DOHH2 (cell line): Measurements from ENCODE around the gene INTS14.

ENCODE experiments used
- H3F3A ChIP-seq: fragments of 200-600 bp; sonication (generic), shearing (Covaris generic); 2 replicates; pipeline ENCODE4 v1.6.0; 2016; ENCODE audit warnings: antibody characterized with exemption, mild to moderate bottlenecking; ENCODE audit not compliant: control insufficient read depth, insufficient read depth
- H3K27ac ChIP-seq: fragments of 200-600 bp; sonication (generic); 2 replicates; pipeline ENCODE4 v1.5.1; 2014; ENCODE audit warnings: low read depth, mild to moderate bottlenecking, low read length, moderate library complexity
- H3K27me3 ChIP-seq: fragments of 200-600 bp; sonication (generic); 2 replicates; pipeline ENCODE4 v1.6.1; 2014; ENCODE audit warnings: mild to moderate bottlenecking, low read length, mixed read lengths; ENCODE audit not compliant: control insufficient read depth
- H3K36me3 ChIP-seq: fragments of 200-600 bp; sonication (generic); 2 replicates; pipeline ENCODE4 v1.6.1; 2014; ENCODE audit warnings: mild to moderate bottlenecking, low read length, moderate library complexity, mixed read lengths; ENCODE audit not compliant: control insufficient read depth
- H3K4me1 ChIP-seq: fragments of 200-600 bp; sonication (generic); 2 replicates; pipeline ENCODE4 v1.6.1; 2014; ENCODE audit warnings: mild to moderate bottlenecking, low read length, mixed read lengths; ENCODE audit not compliant: control insufficient read depth
- H3K4me2 ChIP-seq: fragments of 200-600 bp; sonication (generic); 2 replicates; pipeline ENCODE4 v1.6.0; 2014; ENCODE audit warnings: mild to moderate bottlenecking, low read length, moderate library complexity
- H3K4me3 ChIP-seq: fragments of 200-600 bp; sonication (generic); 2 replicates; pipeline ENCODE4 v1.5.1; 2014; ENCODE audit warnings: mild to moderate bottlenecking, low read length, mixed read lengths
- H3K79me2 ChIP-seq: fragments of 200-600 bp; sonication (generic); 2 replicates; pipeline ENCODE4 v1.6.1; 2014; ENCODE audit warnings: mild to moderate bottlenecking, low read length, mixed read lengths; ENCODE audit not compliant: control insufficient read depth
- H3K9me2 ChIP-seq: fragments of 200-600 bp; sonication (generic); replicated peaks from 2 replicates; pipeline ENCODE4 v1.6.1; 2014; ENCODE audit warnings: mild to moderate bottlenecking, low read length, mixed read lengths; ENCODE audit not compliant: control insufficient read depth
- H3K9me3 ChIP-seq: fragments of 200-600 bp; sonication (generic); 2 replicates; pipeline ENCODE4 v1.6.1; 2014; ENCODE audit warnings: antibody characterized with exemption, low read length, mixed read lengths; ENCODE audit not compliant: control insufficient read depth, insufficient read depth
- H4K20me1 ChIP-seq: fragments of 200-600 bp; sonication (generic); 2 replicates; pipeline ENCODE4 v1.6.0; 2014; ENCODE audit warnings: low read depth, mild to moderate bottlenecking, antibody characterized with exemption, low read length, moderate library complexity; ENCODE audit not compliant: control insufficient read depth, insufficient read depth
- EZH2phosphoT487 ChIP-seq: fragments of 200-600 bp; sonication (generic); IDR thresholded peaks from 2 replicates; pipeline ENCODE4 v1.6.1; 2017; ENCODE audit warnings: borderline replicate concordance, mild to moderate bottlenecking, antibody characterized with exemption, low read length, moderate library complexity, mixed read lengths
- TF ChIP-seq, protein P1 (sequence below): fragments of 200-600 bp; sonication (generic); IDR thresholded peaks from one replicate; pipeline ENCODE4 v1.5.1; 2014; ENCODE audit warnings: antibody characterized with exemption, mild to moderate bottlenecking, low read depth, low read length; ENCODE audit not compliant: poor library complexity, severe bottlenecking

Gene INTS14

DNA sequence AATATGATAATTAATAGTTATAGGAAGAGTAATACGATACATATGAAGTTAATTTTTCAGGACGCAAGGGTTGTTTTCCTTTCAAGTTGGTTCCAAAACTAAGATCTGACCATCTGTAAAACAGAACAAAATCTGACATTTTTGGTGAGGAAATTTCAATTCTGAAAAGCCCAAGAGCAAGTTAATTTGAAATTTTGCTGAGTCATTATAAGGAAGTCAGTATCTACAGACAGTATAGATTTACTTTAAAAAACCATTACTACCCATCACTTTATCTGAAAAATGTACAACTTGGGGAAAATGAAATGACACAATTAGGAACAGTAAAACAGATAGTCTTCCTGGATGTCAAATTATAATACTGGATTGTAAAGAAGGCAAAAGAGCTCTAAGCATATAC is 12.5 kb downstream of the INTS14 start:
- H3K4me1 ChIP-seq: 0 out of 2 replicates have a peak, but pooled peaks cover 3% of the 10 kb centered on the region
- H3K27ac ChIP-seq: no peak overlapping the region
- H3K9me2 ChIP-seq: no peaks in the 10 kb centered on the region
- no peak for TF ChIP-seq EZH2phosphoT487
- TF ChIP-seq, protein P1, sequence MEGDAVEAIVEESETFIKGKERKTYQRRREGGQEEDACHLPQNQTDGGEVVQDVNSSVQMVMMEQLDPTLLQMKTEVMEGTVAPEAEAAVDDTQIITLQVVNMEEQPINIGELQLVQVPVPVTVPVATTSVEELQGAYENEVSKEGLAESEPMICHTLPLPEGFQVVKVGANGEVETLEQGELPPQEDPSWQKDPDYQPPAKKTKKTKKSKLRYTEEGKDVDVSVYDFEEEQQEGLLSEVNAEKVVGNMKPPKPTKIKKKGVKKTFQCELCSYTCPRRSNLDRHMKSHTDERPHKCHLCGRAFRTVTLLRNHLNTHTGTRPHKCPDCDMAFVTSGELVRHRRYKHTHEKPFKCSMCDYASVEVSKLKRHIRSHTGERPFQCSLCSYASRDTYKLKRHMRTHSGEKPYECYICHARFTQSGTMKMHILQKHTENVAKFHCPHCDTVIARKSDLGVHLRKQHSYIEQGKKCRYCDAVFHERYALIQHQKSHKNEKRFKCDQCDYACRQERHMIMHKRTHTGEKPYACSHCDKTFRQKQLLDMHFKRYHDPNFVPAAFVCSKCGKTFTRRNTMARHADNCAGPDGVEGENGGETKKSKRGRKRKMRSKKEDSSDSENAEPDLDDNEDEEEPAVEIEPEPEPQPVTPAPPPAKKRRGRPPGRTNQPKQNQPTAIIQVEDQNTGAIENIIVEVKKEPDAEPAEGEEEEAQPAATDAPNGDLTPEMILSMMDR: no peak
- no peaks in the 10 kb centered on the region for H3K27me3 ChIP-seq
- no peak overlapping the region for H3K4me2 ChIP-seq
- H3F3A ChIP-seq: no peaks in the 10 kb centered on the region
- no peaks in the 10 kb centered on the region for H4K20me1 ChIP-seq
- no peaks in the 10 kb centered on the region for H3K9me3 ChIP-seq
- H3K4me3 ChIP-seq: no peak overlapping the region
- 0 out of 2 replicates have a peak, but pooled peaks cover 5% of the 10 kb centered on the region for H3K79me2 ChIP-seq
- H3K36me3 ChIP-seq: peaks cover 81% of the 10 kb centered on the region

- H3K79me2 ChIP-seq: 0 out of 2 replicates have a peak, but pooled peaks cover 2% of the 10 kb centered on the region
- H3K4me3 ChIP-seq: no peak overlapping the region
- H3K36me3 ChIP-seq: peaks cover 93% of the 10 kb centered on the region
- no peak overlapping the region for H3K4me2 ChIP-seq
- no peak overlapping the region for H3K27ac ChIP-seq
- 0 out of 2 replicates have a peak, but pooled peaks cover 3% of the 10 kb centered on the region for H3K4me1 ChIP-seq
- H4K20me1 ChIP-seq: no peaks in the 10 kb centered on the region
- H3K27me3 ChIP-seq: no peaks in the 10 kb centered on the region
- H3K9me2 ChIP-seq: no peaks in the 10 kb centered on the region
- no peak for TF ChIP-seq EZH2phosphoT487
- TF ChIP-seq, protein P1: peak; percentile 53
- no peaks in the 10 kb centered on the region for H3F3A ChIP-seq
- no peaks in the 10 kb centered on the region for H3K9me3 ChIP-seq
Measured at GRCh38 chr15:65595960-65596359, 15.0 kb downstream of the INTS14 start.

GRCh38 chr15:65587094-65587493 is 23.8 kb downstream of the INTS14 start:
- Histone ChIP-seq H3K4me2 (no peak overlapping the region), H3K27ac (no peak overlapping the region), H3K36me3 (peaks cover 79% of the 10 kb centered on the region), H3K9me3 (no peaks in the 10 kb centered on the region), H3F3A (0 out of 2 replicates have a peak, but pooled peaks cover 6% of the 10 kb centered on the region), H3K27me3 (no peaks in the 10 kb centered on the region), H3K4me1 (peaks cover 25% of the 10 kb centered on the region), H3K79me2 (no peaks in the 10 kb centered on the region), H4K20me1 (no peaks in the 10 kb centered on the region), H3K4me3 (no peak overlapping the region), H3K9me2 (no peaks in the 10 kb centered on the region)
- TF ChIP-seq EZH2phosphoT487: no peak
- TF ChIP-seq, protein P1: no peak
